Measurements from ENCODE around the gene IFITM2.

Gene IFITM2

GRCh38 chr11:297586-298405 is 9.8 kb upstream of the IFITM2 start:
- ChIA-PET POLR2A (no interaction called here), CTCF (interaction anchor here (1.5 kb wide), 1 partner anchor 8 kb away, joined by 5 read pairs; no protein-coding TSS in a partner anchor)
- no peak overlapping the region for H3K4me3 ChIP-seq (ENCODE audit: low read depth, low read length)
- no peak for DNase-seq (ENCODE audit: low read depth, low spot score)
- TF ChIP-seq, protein P1, sequence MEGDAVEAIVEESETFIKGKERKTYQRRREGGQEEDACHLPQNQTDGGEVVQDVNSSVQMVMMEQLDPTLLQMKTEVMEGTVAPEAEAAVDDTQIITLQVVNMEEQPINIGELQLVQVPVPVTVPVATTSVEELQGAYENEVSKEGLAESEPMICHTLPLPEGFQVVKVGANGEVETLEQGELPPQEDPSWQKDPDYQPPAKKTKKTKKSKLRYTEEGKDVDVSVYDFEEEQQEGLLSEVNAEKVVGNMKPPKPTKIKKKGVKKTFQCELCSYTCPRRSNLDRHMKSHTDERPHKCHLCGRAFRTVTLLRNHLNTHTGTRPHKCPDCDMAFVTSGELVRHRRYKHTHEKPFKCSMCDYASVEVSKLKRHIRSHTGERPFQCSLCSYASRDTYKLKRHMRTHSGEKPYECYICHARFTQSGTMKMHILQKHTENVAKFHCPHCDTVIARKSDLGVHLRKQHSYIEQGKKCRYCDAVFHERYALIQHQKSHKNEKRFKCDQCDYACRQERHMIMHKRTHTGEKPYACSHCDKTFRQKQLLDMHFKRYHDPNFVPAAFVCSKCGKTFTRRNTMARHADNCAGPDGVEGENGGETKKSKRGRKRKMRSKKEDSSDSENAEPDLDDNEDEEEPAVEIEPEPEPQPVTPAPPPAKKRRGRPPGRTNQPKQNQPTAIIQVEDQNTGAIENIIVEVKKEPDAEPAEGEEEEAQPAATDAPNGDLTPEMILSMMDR (IDR thresholded peaks at IDR 0.05; ENCODE audit: insufficient read depth, low read length, missing control alignments) = no peak

DNA sequence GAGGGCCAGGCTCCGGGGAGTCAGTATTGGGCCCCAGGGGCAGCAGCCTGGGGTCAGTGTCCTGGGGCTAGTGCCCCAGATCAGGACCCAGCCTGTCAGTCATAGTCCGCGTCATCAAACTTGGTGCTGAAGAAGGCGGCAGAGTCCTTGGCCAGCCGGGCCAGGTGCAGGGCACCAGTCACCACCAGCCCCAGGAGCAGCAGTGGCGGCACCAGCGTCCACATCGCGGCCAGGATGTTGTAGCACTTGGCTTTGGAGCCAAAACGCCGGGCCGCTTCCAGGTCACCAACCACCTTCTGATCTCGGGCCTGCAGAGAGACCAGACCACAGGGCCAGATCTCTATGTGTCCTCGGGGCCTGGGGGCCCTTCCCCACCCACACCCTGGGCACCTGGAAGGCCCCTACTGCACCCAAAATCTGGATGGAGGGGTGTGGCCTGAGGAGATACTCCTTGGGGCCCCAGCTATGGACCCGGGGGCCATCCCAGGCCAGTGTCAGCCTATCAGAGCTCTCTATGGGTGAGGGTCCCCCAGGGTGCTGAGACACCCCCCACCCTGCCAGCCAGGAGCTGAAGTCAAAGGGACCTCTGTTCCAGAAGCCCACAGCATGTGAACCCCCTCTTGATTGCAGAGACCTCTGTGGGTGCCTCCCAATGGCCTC is 9.1 kb upstream of the IFITM2 start:
- POLR2A ChIA-PET = no interaction called here

DNA sequence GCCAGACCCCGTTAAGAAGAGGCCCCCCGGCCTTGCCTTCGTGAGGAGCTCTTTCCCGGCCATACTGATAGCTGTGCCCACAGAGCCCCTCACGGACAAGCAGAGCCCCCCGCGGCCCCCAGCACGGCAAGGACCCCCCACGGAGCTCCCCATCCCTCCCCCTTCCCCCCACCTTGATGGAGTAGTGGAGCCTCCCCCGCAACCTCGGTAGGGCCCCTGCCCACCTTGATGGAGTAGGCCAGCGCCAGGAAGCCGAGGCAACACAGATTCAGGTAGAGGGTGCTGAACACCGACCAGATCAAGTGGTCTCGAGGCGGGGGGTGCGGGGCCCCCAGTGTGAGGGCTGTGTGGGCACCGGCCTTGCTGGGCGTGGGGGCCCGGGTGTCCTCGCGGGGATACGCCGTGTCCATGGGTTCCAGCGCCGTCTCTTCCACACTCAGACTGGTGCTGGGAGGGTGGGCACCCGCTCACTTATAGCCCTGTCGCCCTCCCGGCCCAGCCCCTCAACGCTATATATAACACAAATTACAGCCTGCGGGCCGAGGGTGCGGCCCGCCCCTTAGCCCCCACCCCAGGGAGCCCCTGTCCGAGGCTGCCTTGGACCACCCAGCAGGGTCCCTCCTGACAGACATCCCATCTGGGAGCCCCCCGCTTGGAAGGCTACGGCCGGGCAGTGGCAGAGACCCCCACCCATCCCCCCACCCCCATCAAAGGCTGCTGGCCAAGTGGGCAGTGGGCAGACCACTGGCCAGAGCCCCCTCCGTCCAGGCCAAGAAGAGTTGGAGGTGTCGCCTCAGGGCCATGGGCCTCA is 8.3 kb upstream of the IFITM2 start, which contains the start of gene IFITM5:
TSS of gene IFITM5 (minus strand) at position 446 of the 811 bp plus-strand sequence. CDS start at position 410, 36 bp downstream.
- CTCF ChIA-PET = no interaction called here
- TF ChIP-seq, protein P1 (IDR thresholded peaks at IDR 0.05; ENCODE audit: insufficient read depth, low read length, missing control alignments) = no peak

More for the DNA sequence above, 9.1 kb upstream of the IFITM2 start:
- CTCF ChIA-PET = interaction anchor here (1.5 kb wide), 1 partner anchor 8 kb away, joined by 5 read pairs; no protein-coding TSS in a partner anchor
- DNase-seq (ENCODE audit: low read depth, low spot score) = no peak
- H3K4me3 ChIP-seq (ENCODE audit: low read depth, low read length) = no peak overlapping the region
- TF ChIP-seq, protein P1 (IDR thresholded peaks at IDR 0.05; ENCODE audit: insufficient read depth, low read length, missing control alignments) = no peak

GRCh38 chr11:299951-300735 is 7.5 kb upstream of the IFITM2 start:
- CTCF ChIA-PET = no interaction called here
- POLR2A ChIA-PET = no interaction called here
- no peak for DNase-seq (ENCODE audit: low read depth, low spot score)
- no peak overlapping the region for H3K4me3 ChIP-seq (ENCODE audit: low read depth, low read length)
- TF ChIP-seq, protein P1 (IDR thresholded peaks at IDR 0.05; ENCODE audit: insufficient read depth, low read length, missing control alignments) = peak; percentile 33

More for the DNA sequence above, 8.3 kb upstream of the IFITM2 start, which contains the start of gene IFITM5:
- DNase-seq (ENCODE audit: low read depth, low spot score) = no peak
- no peak within 1 kb of the TSS for H3K4me3 ChIP-seq (ENCODE audit: low read depth, low read length)
- POLR2A ChIA-PET = no interaction called here

- TF ChIP-seq, protein P1 (IDR thresholded peaks at IDR 0.05; ENCODE audit: insufficient read depth, low read length, missing control alignments) = no peak
- DNase-seq (ENCODE audit: low read depth, low spot score) = no peak
- ChIA-PET CTCF (interaction anchor here (1.2 to 5.3 kb wide), 5 partner anchors 9 to 94 kb away, joined by 3 to 69 read pairs (median 17); partner anchors contain the start of gene PGGHG), POLR2A (no interaction called here)
- H3K4me3 ChIP-seq (ENCODE audit: low read depth, low read length) = no peak overlapping the region
Observed at GRCh38 chr11:303363-303762, 4.3 kb upstream of the IFITM2 start.

Data from AG04449 (cell line).